ENCODE data around the gene RTF2.

- TF ChIP-seq CTCF (IDR thresholded peaks at IDR 0.05): no peak
- no peak for TF ChIP-seq POLR2A (IDR thresholded peaks at IDR 0.05)
- TF ChIP-seq POLR2AphosphoS5 (IDR thresholded peaks at IDR 0.05): no peak
Measured at GRCh38 chr20:56518126-56518525, 49.7 kb downstream of the RTF2 start.

Data from sigmoid colon (tissue), 4 donors.